ENCODE measurements around the gene ALS2. TPM values are rescaled to one million over a fixed set of nuclear protein-coding genes. Genes with fewer than 3 reads are reported as not detected.

ALS2 gene
- total RNA-seq, 4 donors from 2014 or later = 17.1 to 40.6 (median 19.5) TPM

GRCh38 chr2:201696151-201696659 is 84.5 kb downstream of the ALS2 start:
- Histone ChIP-seq H3K4me3 (no peak overlapping the region), H3K36me3 (peaks cover 0 to 10% of the 10 kb centered on the region in 2 donors), H3K27me3 (no peaks in the 10 kb centered on the region), H3K27ac (no peak overlapping the region), H3K4me1 (peaks cover 3 to 10% of the 10 kb centered on the region in 2 donors), H3K9me3 (no peaks in the 10 kb centered on the region)
- ATAC-seq (peak; percentile 23 to 30), DNase-seq (peak in 1 of 2 donors; percentile 15)
- in situ Hi-C loops (cut with MboI; ENCODE audit: low sequenced_read_pairs in 4 of 4) (no loop called here), intact Hi-C loops (cut with DNase I; ENCODE audit: low total_unique reads) (no loop called here)
- no peak for TF ChIP-seq CTCF (IDR thresholded peaks at IDR 0.05 in 4 of 5, conservative IDR thresholded peaks at IDR 0.05 in 1 of 5)
- no peak for TF ChIP-seq POLR2A (IDR thresholded peaks at IDR 0.05)

GRCh38 chr2:201685156-201685555 is 95.6 kb downstream of the ALS2 start:
- no peaks in the 10 kb centered on the region for H3K4me1 ChIP-seq
- no peak for ATAC-seq
- in situ Hi-C loops (cut with MboI; ENCODE audit: low sequenced_read_pairs in 4 of 4) = no loop called here
- H3K9me3 ChIP-seq = no peaks in the 10 kb centered on the region
- intact Hi-C loops (cut with DNase I; ENCODE audit: low total_unique reads) = no loop called here
- no peak overlapping the region for H3K27ac ChIP-seq
- no peak for TF ChIP-seq CTCF (IDR thresholded peaks at IDR 0.05 in 4 of 5, conservative IDR thresholded peaks at IDR 0.05 in 1 of 5)
- no peak for TF ChIP-seq POLR2A (IDR thresholded peaks at IDR 0.05)
- H3K36me3 ChIP-seq = no peaks in the 10 kb centered on the region
- no peak for DNase-seq
- H3K4me3 ChIP-seq = no peak overlapping the region
- H3K27me3 ChIP-seq = no peaks in the 10 kb centered on the region

GRCh38 chr2:201680743-201681142 is 100.0 kb downstream of the ALS2 start:
- Histone ChIP-seq H3K4me1 (no peaks in the 10 kb centered on the region), H3K9me3 (no peaks in the 10 kb centered on the region), H3K4me3 (no peak overlapping the region), H3K36me3 (no peaks in the 10 kb centered on the region), H3K27me3 (no peaks in the 10 kb centered on the region), H3K27ac (no peak overlapping the region)
- ATAC-seq = no peak
- intact Hi-C loops (cut with DNase I; ENCODE audit: low total_unique reads) = no loop called here
- DNase-seq = no peak
- in situ Hi-C loops (cut with MboI; ENCODE audit: low sequenced_read_pairs in 4 of 4) = no loop called here
- TF ChIP-seq CTCF (IDR thresholded peaks at IDR 0.05 in 4 of 5, conservative IDR thresholded peaks at IDR 0.05 in 1 of 5) (no peak), POLR2A (IDR thresholded peaks at IDR 0.05) (no peak)

- TF ChIP-seq POLR2A (IDR thresholded peaks at IDR 0.05) (no peak), CTCF (IDR thresholded peaks at IDR 0.05 in 4 of 5, conservative IDR thresholded peaks at IDR 0.05 in 1 of 5) (no peak)
- Histone ChIP-seq H3K27ac (no peak overlapping the region), H3K4me1 (no peaks in the 10 kb centered on the region), H3K9me3 (no peaks in the 10 kb centered on the region), H3K27me3 (no peaks in the 10 kb centered on the region), H3K4me3 (no peak overlapping the region), H3K36me3 (no peaks in the 10 kb centered on the region)
- intact Hi-C loops (cut with DNase I; ENCODE audit: low total_unique reads) (no loop called here), in situ Hi-C loops (cut with MboI; ENCODE audit: low sequenced_read_pairs in 4 of 4) (no loop called here)
- no peak for DNase-seq
- no peak for ATAC-seq
Measured at GRCh38 chr2:201678401-201678800, 102.3 kb downstream of the ALS2 start.

- no peak for ATAC-seq
- in situ Hi-C loops (cut with MboI; ENCODE audit: low sequenced_read_pairs in 4 of 4) = no loop called here
- Histone ChIP-seq H3K36me3 (no peaks in the 10 kb centered on the region), H3K4me1 (no peaks in the 10 kb centered on the region), H3K27me3 (no peaks in the 10 kb centered on the region), H3K4me3 (no peak overlapping the region), H3K27ac (no peak overlapping the region), H3K9me3 (no peaks in the 10 kb centered on the region)
- intact Hi-C loops (cut with DNase I; ENCODE audit: low total_unique reads) = no loop called here
- TF ChIP-seq POLR2A (IDR thresholded peaks at IDR 0.05) (no peak), CTCF (IDR thresholded peaks at IDR 0.05 in 4 of 5, conservative IDR thresholded peaks at IDR 0.05 in 1 of 5) (no peak)
- DNase-seq = no peak
Measured at GRCh38 chr2:201675454-201675853, 105.3 kb downstream of the ALS2 start.

Data from gastrocnemius medialis (tissue), 4 donors.